Kidney tubule cell (primary cell): ENCODE data around the gene KRI1.

Experiments
- DNase-seq: peaks from one replicate; pipeline ENCODE4 v3.0.0-alpha.2; 2018; ENCODE audit warnings: low spot score

KRI1 gene

GRCh38 chr19:10565567-10566407, at the start of gene KRI1:
KRI1 (minus strand) TSS chr19:10566010; CDS start chr19:10565999, 11 bp downstream.
- DNase-seq: peak; percentile 97

GRCh38 chr19:10612499-10613119, 46.8 kb upstream of the KRI1 start:
- no peak for DNase-seq

- DNase-seq: no peak
Measured at GRCh38 chr19:10611907-10612306, 46.1 kb upstream of the KRI1 start.

GRCh38 chr19:10604460-10604980, 38.7 kb upstream of the KRI1 start:
- DNase-seq: no peak

DNA sequence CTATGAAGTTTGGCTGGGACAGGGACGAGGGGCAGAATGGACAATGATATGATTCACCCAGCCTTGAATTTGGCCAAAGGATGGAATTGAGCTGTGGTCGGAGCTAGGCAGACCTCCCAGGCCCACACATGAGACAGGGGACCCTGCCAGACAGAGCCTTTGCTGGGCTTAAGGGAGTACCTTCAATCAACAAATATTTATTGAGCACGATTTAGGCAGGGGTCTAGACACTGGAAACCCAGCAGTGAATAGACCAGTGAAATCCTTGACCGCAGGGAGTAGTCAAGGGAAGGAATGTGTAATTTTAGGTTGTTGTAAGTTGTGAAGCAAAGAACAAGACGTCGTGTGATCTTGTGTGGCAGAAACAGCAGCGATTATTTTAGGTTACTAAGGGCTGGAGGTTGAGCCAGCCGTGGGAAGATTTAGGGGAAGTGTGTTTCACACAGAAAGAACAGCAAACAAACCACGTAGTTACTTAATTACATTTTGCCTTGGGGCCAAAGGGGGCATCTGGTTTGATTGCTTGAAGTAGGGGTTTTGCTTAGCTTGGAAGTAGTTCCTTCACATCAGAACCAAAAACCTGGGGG, 38.2 kb upstream of the KRI1 start:
- DNase-seq: no peak

- no peak for DNase-seq
Measured at GRCh38 chr19:10603084-10603872, 37.5 kb upstream of the KRI1 start.

DNA sequence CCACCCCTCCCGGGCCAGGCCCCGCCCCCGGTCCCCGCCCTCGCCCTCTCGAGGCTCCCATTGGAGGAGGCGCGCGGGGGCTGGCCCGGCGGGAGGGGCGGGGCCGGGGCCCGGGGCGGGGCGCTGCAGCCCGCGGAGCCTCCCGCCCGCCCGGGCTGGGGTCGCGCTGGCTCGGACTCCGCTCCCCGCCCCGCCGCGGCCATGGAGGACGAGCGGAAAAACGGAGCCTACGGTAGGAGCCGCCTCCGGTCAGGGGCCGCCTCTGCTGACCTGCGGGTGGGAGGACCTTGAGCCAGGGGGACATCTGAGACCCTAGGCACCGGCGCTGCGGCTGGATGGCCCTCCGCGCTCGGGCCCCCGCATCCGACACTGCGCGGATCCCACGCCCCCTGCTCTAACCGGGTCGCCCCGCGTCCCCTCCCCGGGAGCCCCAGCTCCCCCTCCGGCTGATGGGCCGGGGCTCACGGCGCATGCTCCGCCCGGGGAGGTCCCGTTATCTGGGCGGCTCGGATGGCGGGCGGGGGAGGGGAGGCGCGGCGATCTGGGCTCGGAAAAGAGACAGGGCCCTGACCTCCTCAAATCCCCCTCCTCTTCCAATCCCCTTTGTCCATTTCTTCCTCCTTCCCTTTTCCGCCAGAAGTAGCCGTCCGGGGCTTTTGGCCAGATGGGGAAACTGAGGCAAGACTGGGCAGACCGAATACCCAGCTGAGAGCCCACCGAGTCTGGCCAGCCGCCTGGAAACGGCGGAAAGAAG, 36.7 kb upstream of the KRI1 start:
- peak; percentile 71 for DNase-seq

GRCh38 chr19:10601999-10602329, 36.2 kb upstream of the KRI1 start:
- DNase-seq: no peak

DNA sequence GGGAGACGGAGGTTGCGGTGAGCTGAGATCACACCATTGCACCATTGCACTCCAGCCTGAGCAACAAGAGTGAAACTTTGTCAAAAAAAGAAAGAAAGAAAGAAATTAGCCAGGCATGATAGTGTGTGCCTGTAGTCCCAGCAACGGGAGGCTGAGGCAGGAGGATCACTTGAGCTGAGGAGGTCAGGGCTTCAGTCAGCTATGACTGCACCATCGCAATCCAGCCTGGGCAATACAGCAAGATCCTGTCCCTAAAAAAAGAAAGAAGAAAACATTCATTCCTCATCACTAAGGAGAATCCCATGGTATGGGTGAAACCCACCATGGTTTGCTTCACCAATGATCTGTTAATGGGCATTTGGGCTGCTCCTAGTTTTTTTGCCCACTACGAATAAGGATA, 34.3 kb upstream of the KRI1 start:
- DNase-seq: no peak

- no peak for DNase-seq
Measured at GRCh38 chr19:10593820-10594637, 28.2 kb upstream of the KRI1 start.

DNA sequence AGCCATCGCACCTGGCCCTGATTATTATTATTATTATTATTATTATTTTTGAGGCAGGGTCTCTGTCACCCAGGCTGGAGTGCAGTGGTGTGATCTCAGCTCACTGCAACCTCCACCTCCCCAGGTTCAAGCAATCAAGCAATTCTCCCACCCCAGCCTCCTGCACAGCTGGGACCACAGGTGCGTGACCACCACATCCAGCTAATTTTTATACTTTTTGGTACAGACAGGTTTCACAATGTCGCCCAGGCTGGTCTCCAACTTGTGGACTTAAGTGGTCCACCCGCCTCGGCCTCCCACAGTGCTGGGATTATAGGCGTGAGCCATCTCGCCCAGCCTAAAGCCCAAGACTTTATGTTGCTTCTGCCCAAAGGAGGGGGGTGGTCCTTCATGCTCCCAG, 27.3 kb upstream of the KRI1 start:
- no peak for DNase-seq

DNA sequence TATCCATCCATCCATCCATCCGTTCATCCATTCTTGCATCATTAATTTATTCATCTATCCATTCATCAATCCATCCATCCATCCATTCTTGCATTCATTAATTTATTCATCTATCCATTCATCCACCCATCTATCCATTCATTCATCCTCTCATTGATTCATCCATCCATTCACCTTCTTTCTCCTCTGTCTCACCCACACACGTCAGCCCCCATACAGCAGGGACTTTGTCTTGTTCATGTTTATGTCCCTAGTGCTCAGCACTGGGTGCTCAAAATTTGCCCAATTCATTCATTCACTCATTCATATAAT, 22.0 kb upstream of the KRI1 start:
- no peak for DNase-seq

GRCh38 chr19:10587022-10587838, 21.4 kb upstream of the KRI1 start, which contains the start of gene AP1M2:
AP1M2 (minus strand) TSS chr19:10587312; CDS start chr19:10587231, 81 bp downstream.
- DNase-seq: peak; percentile 55

GRCh38 chr19:10586396-10586795, 20.6 kb upstream of the KRI1 start:
- no peak for DNase-seq

DNA sequence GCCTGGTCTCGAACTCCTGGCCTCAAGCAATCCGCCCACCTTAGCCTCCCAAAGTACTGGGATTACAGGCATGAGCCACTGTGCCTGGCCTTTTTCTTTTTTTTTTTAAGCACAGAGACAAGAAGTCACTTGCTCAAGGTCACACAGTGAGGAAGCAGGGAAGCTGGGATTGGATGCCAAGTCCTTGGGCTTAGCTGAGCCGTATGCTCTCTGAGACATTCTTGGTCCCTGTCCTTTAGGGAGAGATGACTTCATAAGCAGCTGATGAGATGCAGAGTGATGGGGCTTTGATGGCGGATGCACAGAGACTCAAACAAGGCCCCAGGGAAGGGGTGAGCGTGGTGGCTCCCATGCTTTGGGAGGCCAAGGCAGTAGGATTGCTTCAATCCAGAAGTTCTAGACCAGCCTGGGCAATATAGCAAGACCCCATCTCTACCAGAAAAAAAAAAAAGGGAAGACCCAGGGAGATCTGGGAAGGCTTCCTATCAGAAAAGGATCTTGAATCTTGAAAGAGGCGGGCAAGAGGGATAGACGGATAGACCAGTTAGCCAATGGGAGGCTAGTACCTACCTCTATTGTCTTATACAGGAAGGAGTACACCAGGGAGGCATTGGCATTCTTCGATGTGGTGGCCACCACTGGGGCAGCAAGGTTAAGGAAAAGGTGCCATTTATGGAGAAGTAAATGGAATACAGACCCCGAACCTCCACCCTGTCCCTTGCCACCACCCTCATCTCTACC, 17.4 kb upstream of the KRI1 start:
- no peak for DNase-seq

- DNase-seq: no peak
Measured at GRCh38 chr19:10582091-10582490, 16.3 kb upstream of the KRI1 start.

GRCh38 chr19:10580979-10581631, 15.3 kb upstream of the KRI1 start:
- peak; percentile 90 for DNase-seq

GRCh38 chr19:10577951-10578350, 12.1 kb upstream of the KRI1 start:
- DNase-seq: no peak
